ENCODE results near the gene SUSD4. TPM values are rescaled to one million over a fixed set of nuclear protein-coding genes. Genes with fewer than 3 reads are reported as not detected.

Gene SUSD4
- total RNA-seq, 1 experiment from 2014 or later: 31.4 TPM

DNA sequence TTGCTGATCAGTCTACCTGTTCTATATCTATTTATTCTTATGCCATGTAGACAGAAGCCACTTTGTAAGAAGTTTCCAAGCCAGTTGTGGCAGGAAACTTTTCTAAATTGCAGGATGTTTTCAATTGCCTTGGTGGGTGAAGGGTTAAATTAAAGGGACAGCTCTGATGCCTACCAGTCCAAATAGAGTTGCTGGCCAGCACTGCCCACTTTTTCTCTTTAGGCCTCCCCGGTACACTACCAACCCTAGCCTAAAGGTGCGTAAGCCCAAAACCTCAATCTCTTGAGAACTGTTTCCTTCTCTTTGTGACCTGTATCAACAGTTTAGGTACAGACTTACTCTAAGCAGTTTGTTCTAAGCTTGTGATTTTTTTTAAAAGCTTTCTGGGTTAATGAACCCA, 15.5 kb downstream of the SUSD4 start:
- Mint-ChIP-seq H3K27me3 (ENCODE audit: insufficient read depth, unreplicated experiment) (no peaks in the 10 kb centered on the region), H3K4me1 (ENCODE audit: low read depth, unreplicated experiment) (peaks cover 6% of the 10 kb centered on the region), H3K36me3 (ENCODE audit: insufficient read depth, unreplicated experiment) (peaks cover 5% of the 10 kb centered on the region), H3K9me3 (ENCODE audit: unreplicated experiment) (no peaks in the 10 kb centered on the region), H3K27ac (ENCODE audit: unreplicated experiment) (no peak overlapping the region), H3K4me3 (ENCODE audit: unreplicated experiment) (no peak overlapping the region)
- Histone ChIP-seq H3K4me1 (no peaks in the 10 kb centered on the region), H3K9me3 (no peaks in the 10 kb centered on the region), H3K36me3 (ENCODE audit: control insufficient read depth, insufficient read depth, low read length) (peaks cover 2% of the 10 kb centered on the region; the same call in 1 of the 2 replicates), H3K4me3 (ENCODE audit: low read depth, low read length) (no peak overlapping the region), H3K27me3 (replicated peaks; ENCODE audit: control insufficient read depth, insufficient read depth, low read length) (no peaks in the 10 kb centered on the region)
- BruUV-seq (replicated peaks): no TSS peak
- intact Hi-C loops (cut with micrococcal nuclease; ENCODE audit: unreplicated experiment): loop anchor here (10.0 kb wide), 1 partner anchor 336 kb away; no protein-coding TSS in a partner anchor
- TF ChIP-seq, protein P1, sequence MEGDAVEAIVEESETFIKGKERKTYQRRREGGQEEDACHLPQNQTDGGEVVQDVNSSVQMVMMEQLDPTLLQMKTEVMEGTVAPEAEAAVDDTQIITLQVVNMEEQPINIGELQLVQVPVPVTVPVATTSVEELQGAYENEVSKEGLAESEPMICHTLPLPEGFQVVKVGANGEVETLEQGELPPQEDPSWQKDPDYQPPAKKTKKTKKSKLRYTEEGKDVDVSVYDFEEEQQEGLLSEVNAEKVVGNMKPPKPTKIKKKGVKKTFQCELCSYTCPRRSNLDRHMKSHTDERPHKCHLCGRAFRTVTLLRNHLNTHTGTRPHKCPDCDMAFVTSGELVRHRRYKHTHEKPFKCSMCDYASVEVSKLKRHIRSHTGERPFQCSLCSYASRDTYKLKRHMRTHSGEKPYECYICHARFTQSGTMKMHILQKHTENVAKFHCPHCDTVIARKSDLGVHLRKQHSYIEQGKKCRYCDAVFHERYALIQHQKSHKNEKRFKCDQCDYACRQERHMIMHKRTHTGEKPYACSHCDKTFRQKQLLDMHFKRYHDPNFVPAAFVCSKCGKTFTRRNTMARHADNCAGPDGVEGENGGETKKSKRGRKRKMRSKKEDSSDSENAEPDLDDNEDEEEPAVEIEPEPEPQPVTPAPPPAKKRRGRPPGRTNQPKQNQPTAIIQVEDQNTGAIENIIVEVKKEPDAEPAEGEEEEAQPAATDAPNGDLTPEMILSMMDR (IDR thresholded peaks at IDR 0.05; ENCODE audit: insufficient read depth in 1 of 2, low read depth in 1 of 2, low read length in 1 of 2, severe bottlenecking in 1 of 2, unreplicated experiment in 1 of 2): no peak
- ChIA-PET POLR2A (no interaction called here), CTCF (no interaction called here)
- no peak for DNase-seq

DNA sequence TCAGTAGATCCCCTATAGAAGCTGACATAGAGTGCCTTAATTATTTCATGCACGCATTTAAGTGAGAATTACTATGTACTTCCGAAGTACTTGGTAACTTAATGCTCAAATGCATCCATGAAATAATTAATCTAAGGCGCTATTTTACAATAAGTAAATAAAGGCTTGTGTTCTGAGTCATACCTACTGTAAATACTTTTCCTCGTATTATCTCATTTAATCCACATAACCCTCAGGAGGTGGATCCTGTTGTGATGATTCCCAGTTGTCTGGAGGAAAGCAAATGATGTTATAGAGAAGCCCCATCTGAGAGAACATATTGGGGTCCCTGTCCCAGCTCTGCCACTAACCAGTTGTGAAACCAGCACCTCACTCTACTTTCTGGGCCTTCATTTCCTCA, 16.4 kb downstream of the SUSD4 start:
- peaks cover 6% of the 10 kb centered on the region for H3K4me1 Mint-ChIP-seq (ENCODE audit: low read depth, unreplicated experiment)

DNA sequence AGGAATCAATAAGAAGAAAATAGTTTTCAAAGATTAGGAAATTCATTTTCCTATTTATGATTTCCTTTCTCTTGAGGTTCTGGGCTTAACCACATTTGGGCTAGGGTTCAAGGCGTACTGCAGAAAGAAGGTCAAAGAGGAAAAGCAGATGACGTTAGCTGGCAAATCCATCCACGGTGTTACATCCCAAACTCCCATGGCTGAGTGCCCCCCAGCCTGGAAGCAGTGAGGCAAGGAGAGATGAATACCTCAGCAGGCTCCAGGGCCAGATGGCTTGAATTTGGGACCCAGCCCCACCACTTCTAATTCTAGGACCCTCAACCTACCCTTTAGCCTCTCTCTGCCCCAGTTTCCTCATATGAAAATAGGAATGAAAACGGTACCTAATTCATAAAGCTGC, 17.7 kb downstream of the SUSD4 start:
- H3K4me3 Mint-ChIP-seq (ENCODE audit: unreplicated experiment): no peak overlapping the region
- H3K27ac Mint-ChIP-seq (ENCODE audit: unreplicated experiment): no peak overlapping the region
- H3K4me3 ChIP-seq (ENCODE audit: low read depth, low read length): no peak overlapping the region
- intact Hi-C loops (cut with micrococcal nuclease; ENCODE audit: unreplicated experiment): loop anchor here (10.0 kb wide), 1 partner anchor 338 kb away; no protein-coding TSS in a partner anchor
- ChIA-PET POLR2A (no interaction called here), CTCF (interaction anchor here (0.8 to 1.0 kb wide), 2 partner anchors 171 to 213 kb away, joined by 3 to 4 read pairs; no protein-coding TSS in a partner anchor)
- peaks cover 5% of the 10 kb centered on the region for H3K36me3 Mint-ChIP-seq (ENCODE audit: insufficient read depth, unreplicated experiment)
- peaks cover 6% of the 10 kb centered on the region for H3K4me1 Mint-ChIP-seq (ENCODE audit: low read depth, unreplicated experiment)
- no peaks in the 10 kb centered on the region for H3K4me1 ChIP-seq
- no peaks in the 10 kb centered on the region for H3K9me3 Mint-ChIP-seq (ENCODE audit: unreplicated experiment)
- H3K36me3 ChIP-seq (ENCODE audit: control insufficient read depth, insufficient read depth, low read length): peaks cover 2% of the 10 kb centered on the region; the same call in 1 of the 2 replicates
- no peaks in the 10 kb centered on the region for H3K27me3 Mint-ChIP-seq (ENCODE audit: insufficient read depth, unreplicated experiment)
- no peak for DNase-seq
- TF ChIP-seq, protein P1 (IDR thresholded peaks at IDR 0.05; ENCODE audit: insufficient read depth in 1 of 2, low read depth in 1 of 2, low read length in 1 of 2, severe bottlenecking in 1 of 2, unreplicated experiment in 1 of 2): no peak
- H3K27me3 ChIP-seq (replicated peaks; ENCODE audit: control insufficient read depth, insufficient read depth, low read length): no peaks in the 10 kb centered on the region
- H3K9me3 ChIP-seq: no peaks in the 10 kb centered on the region
- BruUV-seq (replicated peaks): no TSS peak

More for the DNA sequence above, 16.4 kb downstream of the SUSD4 start:
- H3K27me3 Mint-ChIP-seq (ENCODE audit: insufficient read depth, unreplicated experiment): no peaks in the 10 kb centered on the region
- H3K27ac Mint-ChIP-seq (ENCODE audit: unreplicated experiment): no peak overlapping the region
- intact Hi-C loops (cut with micrococcal nuclease; ENCODE audit: unreplicated experiment): loop anchor here (10.0 kb wide), 1 partner anchor 337 kb away; no protein-coding TSS in a partner anchor
- peaks cover 5% of the 10 kb centered on the region for H3K36me3 Mint-ChIP-seq (ENCODE audit: insufficient read depth, unreplicated experiment)
- peaks cover 2% of the 10 kb centered on the region; the same call in 1 of the 2 replicates for H3K36me3 ChIP-seq (ENCODE audit: control insufficient read depth, insufficient read depth, low read length)
- no TSS peak for BruUV-seq (replicated peaks)
- no peaks in the 10 kb centered on the region for H3K27me3 ChIP-seq (replicated peaks; ENCODE audit: control insufficient read depth, insufficient read depth, low read length)
- ChIA-PET POLR2A (no interaction called here), CTCF (no interaction called here)
- DNase-seq: no peak
- H3K4me1 ChIP-seq: no peaks in the 10 kb centered on the region
- TF ChIP-seq, protein P1 (IDR thresholded peaks at IDR 0.05; ENCODE audit: insufficient read depth in 1 of 2, low read depth in 1 of 2, low read length in 1 of 2, severe bottlenecking in 1 of 2, unreplicated experiment in 1 of 2): no peak
- no peak overlapping the region for H3K4me3 ChIP-seq (ENCODE audit: low read depth, low read length)
- no peaks in the 10 kb centered on the region for H3K9me3 Mint-ChIP-seq (ENCODE audit: unreplicated experiment)
- no peaks in the 10 kb centered on the region for H3K9me3 ChIP-seq
- H3K4me3 Mint-ChIP-seq (ENCODE audit: unreplicated experiment): no peak overlapping the region

Measured in Caco-2 (cell line).